Activated naive CD4-positive, alpha-beta T cell treated with anti-CD3 and anti-CD28 coated beads, Interleukin-2, amount 10 ng/mL, durations not matched to agents 7 days and 5 days (primary cell): Measurements from ENCODE around the gene C22orf42.

Experiments used
- CTCF ChIA-PET: fragments of 350-600 bp; sonication (Branson Sonifier 250); formaldehyde crosslinking; loops from one replicate; lab custom pipeline; 2021; ENCODE audit warnings: antibody characterized with exemption; lab: Charles Lee
- DNase-seq: peaks from one replicate; pipeline ENCODE4 v3.0.0-alpha.2; 2020
- H3K27ac Mint-ChIP-seq: one replicate; pipeline ENCODE4 v1.8.0; 2021; ENCODE audit warnings: mild to moderate bottlenecking, moderate library complexity, mixed read lengths
- H3K27me3 Mint-ChIP-seq: one replicate; pipeline ENCODE4 v1.8.0; 2021; ENCODE audit warnings: mild to moderate bottlenecking, mixed read lengths
- H3K36me3 Mint-ChIP-seq: one replicate; pipeline ENCODE4 v1.8.0; 2021; ENCODE audit warnings: mixed read lengths
- H3K4me1 Mint-ChIP-seq: one replicate; pipeline ENCODE4 v1.8.0; 2021; ENCODE audit warnings: mixed read lengths
- H3K4me3 Mint-ChIP-seq: one replicate; pipeline ENCODE4 v1.8.0; 2021; ENCODE audit warnings: mild to moderate bottlenecking, moderate library complexity, mixed read lengths
- H3K9me3 Mint-ChIP-seq: one replicate; pipeline ENCODE4 v1.8.0; 2021; ENCODE audit warnings: mixed read lengths

The C22orf42 gene, protein sequence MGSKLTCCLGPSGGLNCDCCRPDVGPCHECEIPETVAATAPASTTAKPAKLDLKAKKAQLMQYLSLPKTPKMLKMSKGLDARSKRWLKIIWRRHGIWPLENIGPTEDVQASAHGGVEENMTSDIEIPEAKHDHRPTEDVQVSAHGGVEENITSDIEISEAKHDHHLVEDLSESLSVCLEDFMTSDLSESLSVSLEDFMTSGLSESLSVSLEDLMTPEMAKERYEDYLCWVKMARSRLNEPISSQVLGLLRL

DNA sequence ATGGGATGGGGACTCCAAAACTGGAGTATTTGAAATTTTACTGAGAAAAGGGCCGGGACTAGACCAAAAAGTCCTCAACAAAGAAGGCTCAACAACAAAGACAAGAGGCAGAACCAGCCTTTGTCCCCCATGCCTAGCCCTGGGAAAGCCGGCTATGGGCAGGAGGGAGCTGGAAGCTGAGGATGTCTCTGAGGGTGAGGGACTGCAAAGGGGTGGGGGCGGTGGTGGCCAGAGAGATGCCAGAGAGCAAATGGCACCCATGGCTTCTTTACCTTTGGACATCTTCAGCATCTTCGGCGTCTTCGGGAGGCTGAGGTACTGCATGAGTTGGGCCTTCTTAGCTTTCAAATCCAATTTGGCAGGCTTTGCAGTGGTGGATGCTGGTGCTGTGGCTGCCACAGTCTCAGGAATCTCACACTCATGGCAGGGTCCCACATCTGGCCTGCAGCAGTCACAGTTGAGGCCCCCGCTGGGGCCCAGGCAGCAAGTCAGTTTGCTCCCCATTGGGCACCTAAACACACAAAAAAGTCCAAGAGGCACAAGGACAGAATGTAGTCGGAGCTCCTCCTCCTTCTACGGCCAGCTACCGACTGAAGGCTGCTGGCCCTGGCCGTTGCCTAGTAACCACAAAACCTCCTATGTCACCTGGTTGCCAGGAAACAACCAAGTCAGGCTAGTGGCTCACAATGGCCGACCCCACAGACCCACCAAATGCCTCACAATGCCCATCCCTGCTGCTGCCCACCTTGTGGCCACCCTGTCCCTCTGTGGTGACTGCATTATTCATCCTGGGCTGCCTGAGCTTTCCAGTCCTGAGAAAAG, at the start of gene C22orf42:
TSS of gene C22orf42 (minus strand) at position 592 of the 822 bp plus-strand sequence. CDS start at position 504, 88 bp downstream.
- no peaks in the 10 kb centered on the region for H3K36me3 Mint-ChIP-seq
- CTCF ChIA-PET, result no interaction called here
- H3K27me3 Mint-ChIP-seq, result peaks cover 33% of the 10 kb centered on the region
- no peak within 1 kb of the TSS for H3K27ac Mint-ChIP-seq
- no peaks in the 10 kb centered on the region for H3K9me3 Mint-ChIP-seq
- DNase-seq, result no peak
- H3K4me1 Mint-ChIP-seq, result peaks cover under 1% of the 10 kb centered on the region
- no peak within 1 kb of the TSS for H3K4me3 Mint-ChIP-seq

DNA sequence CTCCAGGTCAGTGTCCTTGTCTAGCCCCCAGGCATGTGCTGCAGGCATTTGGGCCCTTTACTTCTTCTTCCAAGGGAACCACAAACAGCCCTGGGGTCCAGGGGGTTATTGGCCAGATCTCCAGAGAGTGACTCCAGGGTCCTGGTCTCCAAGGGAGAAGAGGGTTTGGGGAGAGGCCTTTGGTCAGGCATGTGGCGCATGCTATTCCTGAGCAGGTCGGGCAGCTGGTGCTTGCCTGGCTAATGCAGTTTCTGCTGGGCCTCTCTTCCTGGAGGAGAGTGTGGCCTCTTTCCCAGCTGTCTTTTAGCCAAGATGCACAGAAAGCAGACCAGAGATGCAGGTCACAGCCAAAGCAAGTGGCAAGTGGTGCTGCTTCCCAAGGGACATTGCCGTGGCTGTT, 49.6 kb upstream of the C22orf42 start:
- no peaks in the 10 kb centered on the region for H3K9me3 Mint-ChIP-seq
- H3K36me3 Mint-ChIP-seq, result no peaks in the 10 kb centered on the region
- no peak for DNase-seq
- no peak overlapping the region for H3K4me3 Mint-ChIP-seq
- peaks cover 35% of the 10 kb centered on the region for H3K27me3 Mint-ChIP-seq
- CTCF ChIA-PET, result interaction anchor here (0.8 kb wide), 1 partner anchor 652 kb away, joined by 3 read pairs; no protein-coding TSS in a partner anchor
- peaks cover 25% of the 10 kb centered on the region for H3K4me1 Mint-ChIP-seq
- no peak overlapping the region for H3K27ac Mint-ChIP-seq

DNA sequence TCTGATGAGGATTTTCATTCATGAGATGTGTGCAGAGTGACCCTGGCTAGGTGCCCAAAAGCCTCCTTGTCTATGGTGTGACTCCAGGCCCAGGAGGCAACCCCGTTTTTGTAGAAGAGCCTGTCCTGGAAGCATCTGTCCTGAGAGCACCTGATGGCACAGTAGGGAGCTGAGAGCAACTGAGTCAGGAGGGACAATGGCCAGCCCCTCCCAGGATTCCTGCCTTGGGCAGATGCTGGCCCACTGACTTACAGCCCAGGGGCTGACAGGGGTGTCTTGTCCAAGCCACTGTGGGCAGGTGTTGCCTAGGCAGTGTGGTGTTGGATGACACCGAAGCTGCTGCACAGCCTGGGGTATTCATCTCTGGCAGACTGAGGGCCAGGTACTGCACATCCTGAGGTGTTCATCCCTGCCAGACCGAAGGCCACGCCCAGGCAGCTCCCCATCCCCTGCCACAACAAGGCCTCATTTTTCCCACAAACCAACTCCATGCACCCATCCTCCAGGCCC, 48.9 kb upstream of the C22orf42 start:
- H3K27ac Mint-ChIP-seq, result no peak overlapping the region
- H3K4me3 Mint-ChIP-seq, result no peak overlapping the region
- peaks cover 31% of the 10 kb centered on the region for H3K4me1 Mint-ChIP-seq
- DNase-seq, result no peak
- no peaks in the 10 kb centered on the region for H3K36me3 Mint-ChIP-seq
- CTCF ChIA-PET, result interaction anchor here (0.7 to 1.4 kb wide), 3 partner anchors 15 to 651 kb away, joined by 3 to 4 read pairs (median 3); no protein-coding TSS in a partner anchor
- H3K9me3 Mint-ChIP-seq, result no peaks in the 10 kb centered on the region
- peaks cover 41% of the 10 kb centered on the region for H3K27me3 Mint-ChIP-seq

DNA sequence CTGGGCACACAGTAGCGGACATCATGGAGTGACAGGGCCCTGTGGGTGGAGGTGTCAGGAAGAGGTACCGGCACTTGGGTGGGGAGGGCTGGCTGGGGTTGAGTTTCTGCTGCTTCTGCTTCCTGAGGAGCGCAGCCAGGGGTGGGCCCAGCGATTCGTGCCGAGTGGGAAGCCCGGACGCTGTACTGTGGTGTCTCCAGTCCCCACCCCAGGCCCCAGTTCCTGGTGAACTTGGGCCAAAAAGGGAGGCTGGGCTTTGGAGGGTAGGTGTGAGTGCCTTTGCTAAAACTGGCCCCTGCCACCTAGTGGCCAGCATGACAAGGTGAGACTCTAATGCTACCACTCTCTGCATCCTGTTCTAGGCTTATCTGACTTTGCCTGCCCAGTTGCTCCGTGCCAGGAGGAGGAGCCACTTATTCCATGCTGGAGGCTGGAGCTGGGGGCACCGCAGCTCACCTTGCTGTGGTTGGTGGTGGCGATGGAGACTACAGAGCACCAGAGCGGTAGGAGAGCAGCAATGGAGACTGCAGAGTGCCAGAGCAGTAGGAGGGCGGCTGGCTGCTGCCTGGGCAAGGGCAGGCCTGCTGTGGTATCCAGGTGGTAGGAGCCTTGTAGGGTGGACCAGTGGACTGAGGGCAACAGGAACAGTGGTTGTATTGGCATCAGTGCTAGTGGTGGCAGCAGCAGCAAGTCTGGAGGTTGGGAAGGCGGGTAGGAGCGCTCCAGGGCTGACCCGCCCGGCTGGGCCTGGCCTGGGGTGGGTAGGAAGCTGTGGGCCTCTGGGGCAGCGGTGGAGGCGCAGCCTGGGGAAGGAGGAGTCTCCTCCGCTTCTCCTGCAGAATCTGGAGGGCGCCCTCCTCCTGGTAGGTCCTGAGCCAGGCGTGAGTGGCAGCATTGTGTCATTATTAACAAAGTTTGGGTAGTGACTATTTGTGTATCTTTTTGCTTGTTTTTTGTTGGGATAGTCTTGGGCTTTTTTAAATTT, 48.0 kb upstream of the C22orf42 start:
- Mint-ChIP-seq H3K9me3 (no peaks in the 10 kb centered on the region), H3K4me1 (peaks cover 41% of the 10 kb centered on the region), H3K27ac (no peak overlapping the region), H3K4me3 (no peak overlapping the region), H3K27me3 (peaks cover 45% of the 10 kb centered on the region), H3K36me3 (no peaks in the 10 kb centered on the region)
- CTCF ChIA-PET, result interaction anchor here (1.4 kb wide), 1 partner anchor 16 kb away, joined by 4 read pairs; no protein-coding TSS in a partner anchor
- peak; percentile 58 for DNase-seq

DNA sequence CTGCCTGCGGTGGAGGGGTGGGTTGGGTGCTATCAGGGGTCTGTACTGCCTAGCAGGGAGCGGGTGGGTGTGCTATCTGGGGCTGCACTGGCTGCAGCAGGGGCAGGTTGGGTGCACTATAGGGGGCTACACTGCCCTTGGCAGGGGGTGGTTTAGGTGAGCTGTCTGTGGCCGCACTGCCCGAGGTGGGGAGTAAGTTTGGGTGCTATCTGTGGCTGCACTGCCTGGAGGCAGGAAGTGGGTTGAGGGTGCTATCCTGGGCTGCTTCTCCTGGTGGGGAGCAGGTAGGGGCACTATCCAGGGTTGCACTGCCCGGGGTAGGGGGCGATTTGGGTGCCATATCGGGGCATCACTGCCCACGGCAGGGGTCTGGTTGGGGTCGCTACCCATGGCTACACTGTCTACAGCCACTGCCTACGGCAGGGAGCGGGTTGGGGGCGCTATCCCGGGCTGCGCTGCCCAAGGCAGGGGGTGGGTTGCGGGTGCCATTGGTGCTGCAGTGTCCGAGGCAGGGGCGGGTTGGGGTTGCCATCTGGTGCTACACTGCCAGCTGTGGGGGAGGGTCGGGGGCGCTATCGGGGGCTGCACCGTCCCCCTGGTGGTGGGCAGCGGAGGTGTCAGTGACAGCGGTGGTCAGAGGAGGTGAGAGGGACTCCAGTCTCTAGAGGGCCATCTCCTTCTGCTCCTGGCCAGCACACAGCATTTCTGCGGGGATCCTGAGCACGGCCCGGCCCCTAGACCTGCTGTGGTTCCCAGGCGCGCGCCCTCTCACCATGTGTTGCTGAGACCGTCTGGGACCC, 47.1 kb upstream of the C22orf42 start:
- Mint-ChIP-seq H3K4me3 (no peak overlapping the region), H3K4me1 (peaks cover 48% of the 10 kb centered on the region)
- CTCF ChIA-PET, result no interaction called here

DNA sequence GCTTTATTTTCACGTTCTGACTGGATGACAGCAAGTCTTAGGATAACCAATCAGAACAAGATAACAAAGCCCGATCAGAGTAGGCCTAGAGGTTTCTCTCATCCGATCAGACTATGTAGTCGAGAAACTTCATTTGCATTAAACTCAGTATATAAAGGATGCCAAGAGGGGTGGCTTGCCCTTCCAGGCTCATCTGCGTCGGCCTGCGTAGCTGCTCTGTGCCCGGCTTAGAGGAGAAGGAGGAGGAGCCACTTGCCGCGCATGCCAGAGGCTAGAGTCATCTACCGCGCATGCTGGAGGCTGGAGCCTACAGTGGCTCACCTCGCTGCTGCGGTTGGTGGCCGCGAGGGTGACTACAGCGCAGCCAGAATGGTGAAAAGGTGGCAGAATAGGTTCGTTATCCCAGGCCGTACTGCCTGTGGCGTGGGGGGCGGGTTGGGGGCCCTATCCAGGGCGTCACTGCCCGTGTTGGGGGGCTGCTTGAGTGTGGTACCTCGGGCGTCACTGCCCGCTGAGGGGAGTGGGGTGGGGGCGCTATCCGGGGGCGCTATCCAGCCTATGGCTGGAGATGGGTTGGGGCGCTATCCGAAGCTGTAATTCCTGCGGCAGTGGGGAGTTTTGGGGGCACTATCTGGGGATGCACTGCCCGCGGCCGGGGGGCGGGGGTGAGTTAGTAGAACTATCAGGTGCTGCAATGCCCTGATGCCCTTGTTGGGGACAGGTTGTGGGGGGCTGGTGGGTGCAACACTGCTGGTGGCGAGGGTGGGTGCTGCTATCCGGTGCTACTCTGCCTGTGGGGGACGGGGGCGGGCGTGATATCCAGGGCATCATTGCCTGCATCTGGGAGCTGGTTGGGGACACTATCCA, 46.0 kb upstream of the C22orf42 start, which contains the start of gene RFPL2:
TSS of gene RFPL2 (minus strand) at position 218 of the 867 bp plus-strand sequence. CDS start 2,622 bp downstream, outside the sequence.
- Mint-ChIP-seq H3K4me1 (peaks cover 59% of the 10 kb centered on the region), H3K27ac (peak within 1 kb of the TSS; percentile 83), H3K27me3 (peaks cover 47% of the 10 kb centered on the region), H3K4me3 (peak within 1 kb of the TSS; percentile 63), H3K9me3 (no peaks in the 10 kb centered on the region), H3K36me3 (no peaks in the 10 kb centered on the region)
- DNase-seq, result peak; percentile 46
- CTCF ChIA-PET, result no interaction called here

More for the DNA sequence above, 47.1 kb upstream of the C22orf42 start:
- Mint-ChIP-seq H3K27me3 (peaks cover 41% of the 10 kb centered on the region), H3K27ac (peak overlapping the region; percentile 64), H3K36me3 (no peaks in the 10 kb centered on the region), H3K9me3 (no peaks in the 10 kb centered on the region)
- no peak for DNase-seq

DNA sequence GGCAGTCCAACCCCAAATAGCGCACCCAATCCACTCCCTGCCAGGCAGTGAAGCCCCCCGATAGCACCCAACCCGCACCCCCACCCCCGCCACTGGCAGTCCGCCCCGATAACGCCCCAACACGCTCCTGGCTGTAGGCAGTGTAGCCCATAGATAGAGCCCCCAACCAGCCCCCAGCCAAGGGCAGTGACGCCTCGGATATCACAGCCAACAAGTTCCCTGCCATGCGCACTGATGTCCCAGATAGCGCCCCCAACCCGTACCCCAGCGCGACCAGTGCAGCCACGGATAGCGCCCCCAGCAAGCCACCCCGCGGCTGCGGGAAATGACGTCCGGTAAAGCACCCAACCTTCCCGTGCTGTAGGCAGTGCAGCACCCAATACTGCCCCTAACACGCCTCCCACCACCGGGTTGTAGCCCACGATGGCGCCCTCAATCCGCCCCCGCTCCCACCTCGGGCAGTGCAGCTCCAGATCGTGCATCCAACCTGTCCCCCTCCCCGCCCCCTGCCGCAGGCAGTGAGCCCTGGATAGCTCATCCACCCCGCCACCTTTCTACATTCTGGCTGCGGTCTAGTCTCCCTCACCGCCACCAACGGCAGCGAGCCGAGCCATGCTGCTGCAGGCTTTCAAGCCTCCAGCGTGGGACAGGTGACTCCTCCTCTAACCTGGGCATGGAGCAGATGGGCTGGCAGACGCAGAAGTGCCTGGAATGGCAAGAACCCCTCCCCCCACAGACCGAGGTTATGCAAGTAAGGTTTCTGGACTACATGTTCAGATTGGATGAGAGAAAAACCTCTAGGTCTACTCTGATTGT, 45.1 kb upstream of the C22orf42 start:
- H3K4me3 Mint-ChIP-seq, result peak overlapping the region; percentile 63
- H3K4me1 Mint-ChIP-seq, result peaks cover 62% of the 10 kb centered on the region
- CTCF ChIA-PET, result no interaction called here
- H3K9me3 Mint-ChIP-seq, result no peaks in the 10 kb centered on the region
- H3K36me3 Mint-ChIP-seq, result no peaks in the 10 kb centered on the region
- peak overlapping the region; percentile 47 for H3K27ac Mint-ChIP-seq
- no peak for DNase-seq
- peaks cover 50% of the 10 kb centered on the region for H3K27me3 Mint-ChIP-seq

DNA sequence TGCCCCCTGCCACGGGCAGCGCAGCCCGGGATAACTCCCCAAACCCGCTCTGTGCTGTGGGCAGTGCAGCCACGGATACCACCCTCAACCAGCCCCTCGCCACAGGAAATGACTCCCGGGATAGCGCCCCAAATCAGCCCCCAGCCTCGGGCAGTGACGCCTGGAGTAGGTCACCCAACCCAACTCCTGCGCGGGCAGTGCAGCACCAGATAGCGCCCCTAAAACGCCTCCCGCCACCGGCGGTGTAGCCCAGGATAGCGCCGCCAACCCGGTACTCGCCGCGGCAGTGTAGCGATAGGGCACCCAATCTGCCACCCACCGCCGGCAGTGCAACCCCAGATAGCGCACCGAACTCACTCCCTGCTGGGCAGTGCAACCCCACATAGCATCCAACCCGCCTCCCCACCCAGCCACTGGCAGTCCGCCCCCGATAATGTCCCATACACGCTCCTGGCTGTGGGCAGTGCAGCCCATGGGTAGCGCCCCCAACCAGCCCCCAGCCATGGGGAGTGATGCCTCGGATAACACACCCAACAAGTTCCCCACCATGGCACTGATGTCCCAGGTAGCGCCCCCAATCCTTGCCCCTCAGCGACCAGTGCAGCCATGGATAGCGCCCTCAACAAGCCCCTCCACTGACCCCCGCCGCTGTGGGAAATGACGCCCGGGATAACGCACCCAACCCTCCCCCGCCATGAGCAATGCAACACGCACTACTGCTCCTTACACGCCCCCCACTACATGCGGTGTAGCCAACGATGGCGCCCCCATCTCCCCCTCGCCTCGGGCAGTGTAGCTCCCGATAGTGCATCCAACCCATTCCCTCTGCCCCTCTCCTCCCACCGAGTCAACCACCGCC, 44.3 kb upstream of the C22orf42 start:
- H3K27me3 Mint-ChIP-seq, result peaks cover 58% of the 10 kb centered on the region
- H3K4me1 Mint-ChIP-seq, result peaks cover 62% of the 10 kb centered on the region
- peak overlapping the region; percentile 47 for H3K27ac Mint-ChIP-seq
- peak overlapping the region; percentile 63 for H3K4me3 Mint-ChIP-seq
- CTCF ChIA-PET, result interaction anchor here (1.2 kb wide), 1 partner anchor 61 kb away, joined by 3 read pairs; no protein-coding TSS in a partner anchor
- DNase-seq, result no peak
- no peaks in the 10 kb centered on the region for H3K9me3 Mint-ChIP-seq
- no peaks in the 10 kb centered on the region for H3K36me3 Mint-ChIP-seq

DNA sequence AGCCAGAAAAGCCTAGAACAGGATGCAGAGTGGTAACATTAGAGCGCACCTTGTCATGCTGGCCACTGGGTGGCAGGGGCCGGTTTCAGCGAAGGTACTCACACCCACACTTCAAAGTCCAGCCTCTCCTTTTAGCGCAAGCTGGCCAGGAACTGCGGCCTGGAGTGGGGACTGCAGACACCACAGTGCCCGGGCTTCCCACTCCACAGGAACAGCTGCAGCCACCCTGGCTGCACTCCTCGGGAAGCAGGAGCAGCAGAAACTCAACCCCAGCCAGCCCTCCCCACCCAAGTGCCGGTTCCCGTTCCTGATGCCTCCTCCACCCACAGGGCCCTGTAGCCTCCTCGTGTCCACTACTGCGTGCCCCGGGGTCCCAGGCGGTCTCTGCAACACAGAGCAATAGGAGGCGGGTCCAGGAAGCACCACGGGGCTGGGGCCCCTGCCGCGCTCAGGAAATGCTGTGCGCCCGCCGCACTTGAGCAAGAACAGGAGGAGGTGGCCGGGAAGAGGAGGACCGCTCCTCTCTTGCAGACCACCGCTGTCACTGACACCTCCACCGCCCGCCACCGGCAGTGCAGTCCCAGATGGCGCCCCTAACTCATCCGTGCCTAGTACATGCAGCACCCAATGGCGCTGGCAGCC, 43.6 kb upstream of the C22orf42 start:
- Mint-ChIP-seq H3K4me1 (peaks cover 62% of the 10 kb centered on the region), H3K27ac (no peak overlapping the region), H3K9me3 (no peaks in the 10 kb centered on the region), H3K4me3 (peak overlapping the region; percentile 63), H3K27me3 (peaks cover 66% of the 10 kb centered on the region), H3K36me3 (no peaks in the 10 kb centered on the region)
- peak; percentile 55 for DNase-seq
- CTCF ChIA-PET, result interaction anchor here (1.0 to 2.9 kb wide), 3 partner anchors 60 to 98 kb away, joined by 3 to 14 read pairs (median 3); no protein-coding TSS in a partner anchor

DNA sequence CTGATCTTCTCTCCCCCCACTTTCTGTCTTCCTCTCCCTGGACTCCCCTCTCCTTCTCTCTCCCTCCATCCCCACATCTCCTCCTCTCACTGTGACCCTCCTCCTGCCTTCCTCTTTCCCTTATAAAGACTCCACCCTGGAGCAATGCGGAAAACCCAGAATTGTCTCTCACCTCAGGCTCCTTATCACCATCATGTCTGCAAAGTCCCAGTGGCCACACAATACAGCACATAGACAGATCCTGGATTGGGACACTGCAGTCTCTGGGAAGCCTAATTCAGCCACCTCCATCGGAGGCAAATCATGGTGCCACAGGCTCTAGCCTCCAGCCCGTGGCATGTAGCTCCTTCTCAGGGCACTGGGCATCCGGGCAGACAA, 43.0 kb upstream of the C22orf42 start:
- Mint-ChIP-seq H3K27ac (no peak overlapping the region), H3K9me3 (no peaks in the 10 kb centered on the region), H3K4me3 (no peak overlapping the region), H3K36me3 (no peaks in the 10 kb centered on the region), H3K4me1 (peaks cover 61% of the 10 kb centered on the region), H3K27me3 (peaks cover 66% of the 10 kb centered on the region)
- DNase-seq, result no peak
- CTCF ChIA-PET, result interaction anchor here (0.9 to 2.9 kb wide), 4 partner anchors 11 to 98 kb away, joined by 3 to 14 read pairs (median 3); no protein-coding TSS in a partner anchor
